Measurements from ENCODE around the gene LY86. TPM values are rescaled to one million over a fixed set of nuclear protein-coding genes. Genes with fewer than 3 reads are reported as not detected.
A peak's percentile ranks its signal among the peaks of the same experiment; 100 is the strongest.

LY86 gene
- total RNA-seq, 2 experiments from 2014 or later = 0.90 to 1.5 TPM

DNA sequence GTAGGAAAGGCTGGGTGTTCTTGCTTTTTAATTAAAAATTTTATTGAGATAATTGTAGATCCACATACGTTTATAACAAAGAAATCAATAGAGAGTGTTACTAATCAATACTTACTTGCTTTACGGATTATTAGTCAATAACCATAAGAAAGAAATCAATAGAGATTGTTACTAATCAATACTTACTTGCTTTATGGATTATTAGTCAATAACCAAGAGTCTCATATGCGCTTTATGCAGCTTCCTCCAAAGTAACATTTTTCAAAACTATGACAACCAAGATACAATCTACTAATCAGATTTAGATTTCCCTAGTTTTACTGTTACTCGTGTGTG is 31.0 kb upstream of the LY86 start:
- intact Hi-C loops (cut with DNase I, micrococcal nuclease) = loop anchor here in 1 of 2 experiments (5.0 kb wide), 2 partner anchors 55 to 100 kb away; no protein-coding TSS in a partner anchor
- ChIA-PET POLR2A (no interaction called here), CTCF (interaction anchor here (1.0 to 4.7 kb wide), 3 partner anchors 10 to 139 kb away, joined by 3 to 38 read pairs (median 8); no protein-coding TSS in a partner anchor)
- H3K9me3 Mint-ChIP-seq (ENCODE audit: low read depth) = peaks cover under 1% of the 10 kb centered on the region
- ATAC-seq = no peak
- H3K4me1 Mint-ChIP-seq = peaks cover 38% of the 10 kb centered on the region
- no peak overlapping the region for H3K4me3 Mint-ChIP-seq
- DNase-seq = no peak
- H3K36me3 Mint-ChIP-seq (ENCODE audit: low read depth) = no peaks in the 10 kb centered on the region
- no peak overlapping the region for H3K27ac Mint-ChIP-seq
- H3K27me3 Mint-ChIP-seq = peaks cover 3% of the 10 kb centered on the region

DNA sequence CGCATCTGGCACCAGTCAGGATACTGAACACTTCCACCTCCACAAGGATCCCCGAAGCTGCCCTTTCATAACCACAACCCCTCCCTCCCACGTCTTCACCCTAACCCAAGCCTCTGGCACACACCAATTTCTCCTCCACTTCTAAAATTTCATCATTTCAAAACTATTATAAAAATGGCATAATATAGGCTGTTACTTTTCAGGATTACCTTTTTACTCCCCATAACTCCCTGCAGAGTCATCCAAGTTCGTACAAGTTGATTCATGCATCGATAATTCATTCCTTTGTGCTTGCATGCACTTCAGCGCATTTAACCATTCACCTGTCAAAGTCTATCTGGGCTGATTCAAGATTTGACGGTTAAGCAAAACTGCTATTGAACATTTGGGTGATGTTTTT is 30.6 kb upstream of the LY86 start:
- Mint-ChIP-seq H3K27me3 (peaks cover 5% of the 10 kb centered on the region), H3K27ac (peak overlapping the region; percentile 12), H3K9me3 (ENCODE audit: low read depth) (peaks cover 3% of the 10 kb centered on the region), H3K4me3 (no peak overlapping the region), H3K36me3 (ENCODE audit: low read depth) (peaks cover 2% of the 10 kb centered on the region), H3K4me1 (peaks cover 38% of the 10 kb centered on the region)
- intact Hi-C loops (cut with DNase I, micrococcal nuclease) = loop anchor here in 1 of 2 experiments (5.0 kb wide), 2 partner anchors 54 to 99 kb away; no protein-coding TSS in a partner anchor
- ATAC-seq (no peak), DNase-seq (no peak)
- CTCF ChIA-PET = interaction anchor here (1.0 to 4.7 kb wide), 2 partner anchors 11 to 139 kb away, joined by 3 to 38 read pairs; no protein-coding TSS in a partner anchor
- POLR2A ChIA-PET = no interaction called here

DNA sequence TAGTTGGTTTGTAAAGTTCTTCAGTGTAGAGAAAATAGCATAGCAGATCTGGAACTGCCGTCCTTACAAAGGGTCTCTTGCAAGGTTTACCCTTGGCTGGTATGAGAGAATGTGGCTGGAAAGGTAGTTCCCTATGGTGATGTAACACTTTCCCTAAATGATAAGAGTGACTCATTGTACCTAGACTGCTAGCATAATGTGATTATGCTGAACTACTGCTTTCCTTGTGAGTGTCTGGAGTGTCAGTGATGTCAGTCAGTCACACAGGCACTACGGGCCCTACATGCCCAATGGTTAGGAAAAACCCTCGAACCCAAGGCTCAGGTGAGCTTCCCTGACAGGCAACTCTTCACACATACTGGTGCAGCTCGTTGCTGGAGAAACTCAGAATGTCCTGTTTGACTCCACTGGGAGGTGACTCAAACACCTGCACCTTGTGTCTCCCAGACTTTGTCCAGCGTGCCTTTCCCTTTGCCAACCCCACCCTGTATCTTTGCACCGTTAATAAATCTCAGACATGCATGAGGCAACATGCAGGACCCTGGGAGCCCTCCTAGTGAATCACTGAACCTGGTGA is 28.4 kb upstream of the LY86 start:
- peaks cover 2% of the 10 kb centered on the region for H3K36me3 Mint-ChIP-seq (ENCODE audit: low read depth)
- H3K27me3 Mint-ChIP-seq = peaks cover 5% of the 10 kb centered on the region
- intact Hi-C loops (cut with DNase I, micrococcal nuclease) = loop anchor here in 1 of 2 experiments (5.0 kb wide), 2 partner anchors 52 to 97 kb away; no protein-coding TSS in a partner anchor
- ATAC-seq (peak; percentile 79), DNase-seq (peak; percentile 25)
- ChIA-PET CTCF (interaction anchor here (1.0 to 4.7 kb wide), 2 partner anchors 13 to 101 kb away, joined by 3 to 38 read pairs; no protein-coding TSS in a partner anchor), POLR2A (no interaction called here)
- H3K27ac Mint-ChIP-seq = no peak overlapping the region
- H3K4me3 Mint-ChIP-seq = no peak overlapping the region
- H3K9me3 Mint-ChIP-seq (ENCODE audit: low read depth) = peaks cover 3% of the 10 kb centered on the region
- H3K4me1 Mint-ChIP-seq = peaks cover 49% of the 10 kb centered on the region

GRCh38 chr6:6560909-6561308 is 27.6 kb upstream of the LY86 start:
- ATAC-seq (no peak), DNase-seq (no peak)
- POLR2A ChIA-PET = no interaction called here
- Mint-ChIP-seq H3K36me3 (ENCODE audit: low read depth) (peaks cover 2% of the 10 kb centered on the region), H3K27ac (no peak overlapping the region), H3K27me3 (peaks cover 5% of the 10 kb centered on the region), H3K9me3 (ENCODE audit: low read depth) (peaks cover 3% of the 10 kb centered on the region), H3K4me3 (no peak overlapping the region), H3K4me1 (peaks cover 49% of the 10 kb centered on the region)
- CTCF ChIA-PET = no interaction called here
- intact Hi-C loops (cut with DNase I, micrococcal nuclease) = no loop called here

GRCh38 chr6:6564154-6564553 is 24.4 kb upstream of the LY86 start:
- CTCF ChIA-PET = no interaction called here
- no peak for DNase-seq
- peaks cover 2% of the 10 kb centered on the region for H3K36me3 Mint-ChIP-seq (ENCODE audit: low read depth)
- peaks cover 3% of the 10 kb centered on the region for H3K9me3 Mint-ChIP-seq (ENCODE audit: low read depth)
- intact Hi-C loops (cut with DNase I, micrococcal nuclease) = no loop called here
- H3K4me3 Mint-ChIP-seq = no peak overlapping the region
- H3K4me1 Mint-ChIP-seq = peaks cover 29% of the 10 kb centered on the region
- no peak overlapping the region for H3K27ac Mint-ChIP-seq
- peaks cover 3% of the 10 kb centered on the region for H3K27me3 Mint-ChIP-seq
- POLR2A ChIA-PET = no interaction called here
- no peak for ATAC-seq

- CTCF ChIA-PET = no interaction called here
These were observed 23.5 kb upstream of the LY86 start for GRCh38 chr6:6565069-6565468.

DNA sequence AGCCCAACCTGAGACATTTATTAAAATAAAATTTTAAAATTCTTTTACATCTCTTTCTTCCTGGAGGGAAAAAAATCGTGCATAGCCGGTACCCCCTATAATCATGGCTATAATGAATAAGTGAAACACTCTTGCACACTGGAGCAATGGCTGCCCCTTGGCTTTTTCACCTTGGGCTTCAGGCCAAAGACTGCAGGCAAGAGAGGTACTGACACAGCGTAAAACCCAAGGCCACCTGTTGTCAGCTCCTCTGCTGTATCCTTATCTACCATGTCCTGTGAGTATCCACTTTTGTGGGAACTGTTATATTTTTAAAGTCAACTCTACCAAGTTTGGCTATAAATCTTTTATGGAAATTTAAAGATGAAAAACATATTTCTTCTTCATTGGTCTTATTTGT is 23.0 kb upstream of the LY86 start:
- H3K27ac Mint-ChIP-seq = no peak overlapping the region
- ATAC-seq (no peak), DNase-seq (no peak)
- no peak overlapping the region for H3K4me3 Mint-ChIP-seq
- peaks cover 3% of the 10 kb centered on the region for H3K27me3 Mint-ChIP-seq
- ChIA-PET POLR2A (no interaction called here), CTCF (interaction anchor here (0.7 kb wide), 1 partner anchor 645 kb away, joined by 3 read pairs; no protein-coding TSS in a partner anchor)
- intact Hi-C loops (cut with DNase I, micrococcal nuclease) = no loop called here
- H3K36me3 Mint-ChIP-seq (ENCODE audit: low read depth) = peaks cover 2% of the 10 kb centered on the region
- H3K4me1 Mint-ChIP-seq = peaks cover 19% of the 10 kb centered on the region
- peaks cover 3% of the 10 kb centered on the region for H3K9me3 Mint-ChIP-seq (ENCODE audit: low read depth)

More at GRCh38 chr6:6565069-6565468, 23.5 kb upstream of the LY86 start:
- no peak for ATAC-seq
- Mint-ChIP-seq H3K36me3 (ENCODE audit: low read depth) (peaks cover 2% of the 10 kb centered on the region), H3K9me3 (ENCODE audit: low read depth) (peaks cover 3% of the 10 kb centered on the region), H3K4me1 (peaks cover 23% of the 10 kb centered on the region), H3K4me3 (no peak overlapping the region), H3K27me3 (peaks cover 3% of the 10 kb centered on the region), H3K27ac (no peak overlapping the region)
- POLR2A ChIA-PET = no interaction called here
- DNase-seq = no peak
- intact Hi-C loops (cut with DNase I, micrococcal nuclease) = no loop called here

- intact Hi-C loops (cut with DNase I, micrococcal nuclease) = no loop called here
These were observed 21.8 kb upstream of the LY86 start for GRCh38 chr6:6566766-6567165.

GRCh38 chr6:6569096-6569810 is 19.3 kb upstream of the LY86 start:
- peaks cover 2% of the 10 kb centered on the region for H3K36me3 Mint-ChIP-seq (ENCODE audit: low read depth)
- CTCF ChIA-PET = interaction anchor here (0.5 kb wide), 1 partner anchor 1070 kb away, joined by 3 read pairs; no protein-coding TSS in a partner anchor

More at GRCh38 chr6:6566766-6567165, 21.8 kb upstream of the LY86 start:
- H3K27ac Mint-ChIP-seq = no peak overlapping the region
- ATAC-seq (no peak), DNase-seq (no peak)
- H3K4me3 Mint-ChIP-seq = no peak overlapping the region
- peaks cover 2% of the 10 kb centered on the region for H3K36me3 Mint-ChIP-seq (ENCODE audit: low read depth)
- CTCF ChIA-PET = no interaction called here
- peaks cover 3% of the 10 kb centered on the region for H3K27me3 Mint-ChIP-seq
- H3K9me3 Mint-ChIP-seq (ENCODE audit: low read depth) = peaks cover 3% of the 10 kb centered on the region
- POLR2A ChIA-PET = no interaction called here
- H3K4me1 Mint-ChIP-seq = peaks cover 12% of the 10 kb centered on the region

DNA sequence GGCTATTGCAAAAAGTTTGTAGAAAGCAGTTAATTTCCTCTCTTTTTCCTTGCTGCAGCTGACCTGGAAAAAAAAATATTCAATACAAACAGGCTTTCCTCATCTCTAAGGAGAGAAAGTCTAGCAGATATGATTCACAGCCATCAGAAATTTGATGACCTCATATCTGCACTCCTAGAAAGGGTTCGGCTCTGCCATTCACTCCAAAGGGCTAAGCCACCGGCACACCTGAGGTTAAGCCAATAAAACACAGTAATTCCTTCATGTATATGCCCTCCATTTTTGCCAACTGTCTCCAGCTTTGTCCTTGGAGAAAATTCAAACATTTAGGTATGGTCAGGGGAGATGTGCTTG is 18.7 kb upstream of the LY86 start:
- peaks cover 2% of the 10 kb centered on the region for H3K36me3 Mint-ChIP-seq (ENCODE audit: low read depth)
- no peak overlapping the region for H3K4me3 Mint-ChIP-seq
- no peaks in the 10 kb centered on the region for H3K4me1 Mint-ChIP-seq
- DNase-seq (no peak), ATAC-seq (no peak)
- CTCF ChIA-PET = no interaction called here
- intact Hi-C loops (cut with DNase I, micrococcal nuclease) = no loop called here
- POLR2A ChIA-PET = no interaction called here
- H3K27ac Mint-ChIP-seq = no peak overlapping the region
- no peaks in the 10 kb centered on the region for H3K9me3 Mint-ChIP-seq (ENCODE audit: low read depth)
- H3K27me3 Mint-ChIP-seq = no peaks in the 10 kb centered on the region

More at GRCh38 chr6:6569096-6569810, 19.3 kb upstream of the LY86 start:
- no peaks in the 10 kb centered on the region for H3K27me3 Mint-ChIP-seq
- no peak overlapping the region for H3K4me3 Mint-ChIP-seq
- H3K9me3 Mint-ChIP-seq (ENCODE audit: low read depth) = no peaks in the 10 kb centered on the region
- ATAC-seq (no peak), DNase-seq (no peak)
- no peak overlapping the region for H3K27ac Mint-ChIP-seq
- intact Hi-C loops (cut with DNase I, micrococcal nuclease) = no loop called here
- peaks cover 4% of the 10 kb centered on the region for H3K4me1 Mint-ChIP-seq
- POLR2A ChIA-PET = no interaction called here

GRCh38 chr6:6570929-6571671 is 17.4 kb upstream of the LY86 start:
- CTCF ChIA-PET = no interaction called here

More at GRCh38 chr6:6570929-6571671, 17.4 kb upstream of the LY86 start:
- intact Hi-C loops (cut with DNase I, micrococcal nuclease) = no loop called here
- no peak for DNase-seq
- POLR2A ChIA-PET = no interaction called here
- Mint-ChIP-seq H3K4me1 (no peaks in the 10 kb centered on the region), H3K9me3 (ENCODE audit: low read depth) (peaks cover under 1% of the 10 kb centered on the region), H3K27me3 (no peaks in the 10 kb centered on the region), H3K36me3 (ENCODE audit: low read depth) (peaks cover 2% of the 10 kb centered on the region), H3K4me3 (no peak overlapping the region), H3K27ac (no peak overlapping the region)
- ATAC-seq = no peak
